Endothelial cell of umbilical vein (primary cell): ENCODE results near the gene PLEKHA7. TPM values are rescaled to one million over a fixed set of nuclear protein-coding genes. Genes with fewer than 3 reads are reported as not detected.

Experiments used
- BruUV-seq: library from RNA; stranded (reverse); fragments of 400-500 nt; replicated peaks from 2 replicates; lab custom pipeline; 2021; lab: Mats Ljungman, UMichigan
- CTCF ChIA-PET: fragments of 300-600, 350-600 bp; sonication (Branson Sonifier 250); formaldehyde crosslinking; loops from one replicate; lab custom pipeline; 2021; ENCODE audit warnings: antibody characterized with exemption, inconsistent platforms; lab: Charles Lee
- POLR2A ChIA-PET: fragments of 300-600, 350-600 bp; sonication (Branson Sonifier 250); formaldehyde crosslinking; loops from one replicate; lab custom pipeline; 2021; ENCODE audit warnings: antibody characterized with exemption, inconsistent platforms; lab: Charles Lee
- DNase-seq: peaks from one replicate; pipeline ENCODE4 v3.0.0-alpha.2; 2011; ENCODE audit warnings: low read depth, low spot score
- FAIRE-seq: peaks from 2 replicates; lab custom pipeline; 2011; peaks lifted over from hg19 to GRCh38; lab: Jason Lieb, UNC
- H2AFZ ChIP-seq: 2 replicates; pipeline ENCODE4 v1.6.0; 2012; ENCODE audit warnings: low read depth, low read length, control low read depth, inconsistent platforms
- H3K27ac ChIP-seq: 2 replicates; pipeline ENCODE4 v1.5.1; 2011; ENCODE audit warnings: low read depth, mild to moderate bottlenecking, control low read depth, low read length, moderate library complexity; ENCODE audit not compliant: insufficient read depth
- H3K27me3 ChIP-seq, 2 experiments: 2 replicates each; pipeline versions ENCODE4 v1.6.0 to v1.6.1; 2011; ENCODE audit warnings: low read length in 2 of 2, mixed read lengths in 1 of 2; ENCODE audit not compliant: control insufficient read depth in 2 of 2, insufficient read depth in 2 of 2
- H3K36me3 ChIP-seq, 2 experiments: 2 replicates in 1 of 2; 3 replicates in 1 of 2; pipeline ENCODE4 v1.5.1; 2011; ENCODE audit warnings: low read length in 2 of 2, mild to moderate bottlenecking in 1 of 2, moderate library complexity in 1 of 2; ENCODE audit not compliant: control insufficient read depth in 2 of 2, insufficient read depth in 2 of 2; ENCODE audit errors: extremely low read depth in 1 of 2
- H3K4me1 ChIP-seq: 3 replicates; pipeline ENCODE4 v1.5.1; 2011; ENCODE audit warnings: mild to moderate bottlenecking, low read length; ENCODE audit not compliant: control insufficient read depth, insufficient read depth; ENCODE audit errors: extremely low read depth
- H3K4me2 ChIP-seq: 2 replicates; pipeline ENCODE4 v1.6.1; 2011; ENCODE audit warnings: low read length, control low read depth, mixed read lengths; ENCODE audit not compliant: insufficient read depth
- H3K4me3 ChIP-seq, 3 experiments: fragments of 200-600 bp in 1 of 3; sonication (generic), shearing (Covaris generic) in 1 of 3; replicated peaks in 1 of 3; 2 replicates each; pipeline ENCODE4 v1.5.1; 2011 to 2016; ENCODE audit warnings: control low read depth in 3 of 3, low read length in 3 of 3, mild to moderate bottlenecking in 2 of 3, inconsistent platforms in 1 of 3, low read depth in 1 of 3, moderate library complexity in 1 of 3; ENCODE audit not compliant: insufficient read depth in 1 of 3
- H3K79me2 ChIP-seq: 2 replicates; pipeline ENCODE4 v1.6.0; 2012; ENCODE audit warnings: low read length, inconsistent platforms; ENCODE audit not compliant: control insufficient read depth, insufficient read depth
- H3K9ac ChIP-seq: replicated peaks from 2 replicates; pipeline ENCODE3; 2011; ENCODE audit warnings: low read length, control low read depth; ENCODE audit not compliant: insufficient read depth; ENCODE audit errors: extremely low read depth
- H3K9me1 ChIP-seq: replicated peaks from 3 replicates; pipeline ENCODE4 v1.6.0; 2011; ENCODE audit warnings: mild to moderate bottlenecking, low read length; ENCODE audit not compliant: control insufficient read depth, insufficient read depth; ENCODE audit errors: extremely low read depth
- H3K9me3 ChIP-seq: replicated peaks from 2 replicates; pipeline ENCODE4 v1.5.1; 2012; ENCODE audit warnings: low read length, inconsistent platforms; ENCODE audit not compliant: control insufficient read depth, insufficient read depth
- H4K20me1 ChIP-seq: replicated peaks from 2 replicates; pipeline ENCODE3; 2011; ENCODE audit warnings: mild to moderate bottlenecking, low read length; ENCODE audit not compliant: control insufficient read depth, insufficient read depth; ENCODE audit errors: extremely low read depth
- EZH2 ChIP-seq: IDR thresholded peaks from 2 replicates; pipeline ENCODE4 v1.6.1; 2012; ENCODE audit warnings: borderline replicate concordance, low read depth, mild to moderate bottlenecking, moderate library complexity, low read length, inconsistent platforms; ENCODE audit not compliant: severe bottlenecking
- FOS ChIP-seq: IDR thresholded peaks from 2 replicates; pipeline ENCODE4 v1.6.1; 2011; ENCODE audit warnings: mild to moderate bottlenecking, low read length, moderate library complexity, borderline replicate concordance; ENCODE audit not compliant: insufficient read depth
- GATA2 ChIP-seq: IDR thresholded peaks from 2 replicates; pipeline ENCODE4 v1.7.0; 2011; ENCODE audit warnings: low read depth, mild to moderate bottlenecking, moderate library complexity, mixed read lengths, low read length; ENCODE audit not compliant: insufficient read length, insufficient read depth
- JUN ChIP-seq: IDR thresholded peaks from 2 replicates; pipeline ENCODE4 v1.6.1; 2011; ENCODE audit warnings: borderline replicate concordance, low read depth; ENCODE audit not compliant: insufficient read length, insufficient read depth
- MAX ChIP-seq: IDR thresholded peaks from 2 replicates; pipeline ENCODE4 v1.6.1; 2011; ENCODE audit not compliant: insufficient read depth, insufficient read length
- MYC ChIP-seq: IDR thresholded peaks from one replicate; pipeline ENCODE4 v1.6.1; 2011; ENCODE audit warnings: mild to moderate bottlenecking, low read depth, low read length
- POLR2A ChIP-seq: IDR thresholded peaks from 2 replicates; pipeline ENCODE4 v1.6.1; 2012; ENCODE audit warnings: low read depth, mild to moderate bottlenecking, control low read depth, low read length
- POLR2AphosphoS5 ChIP-seq: IDR thresholded peaks from 2 replicates; pipeline ENCODE4 v1.6.1; 2012; ENCODE audit warnings: low read depth, mild to moderate bottlenecking, control low read depth, low read length, moderate library complexity; ENCODE audit not compliant: insufficient read depth
- dilution Hi-C: fragments of 300-500 bp; cut with MboI; formaldehyde crosslinking; loops from one replicate; pipeline ENCODE4 v1.15.0; 2019; ENCODE audit warnings: low sequenced_read_pairs; ENCODE audit not compliant: extremely low pct_ligation_motif_present
- intact Hi-C: fragments of 100-400 bp; cut with micrococcal nuclease; formaldehyde crosslinking; loops from one replicate; pipeline ENCODE4 v1.10.0; 2022
- polyA plus RNA-seq, 4 experiments: library from polyadenylated mRNA; depleted of rRNA in 3 of 4; stranded (reverse) in 3 of 4; unstranded in 1 of 4; fragments of >200 nt; gene quantifications; 2 replicates each; pipeline versions ENCODE4 v1.2.1 to v1.2.3, GENCODE V29; 2011 to 2012; ENCODE audit warnings: missing spikeins in 1 of 4
- total RNA-seq: library from RNA; stranded (reverse); gene quantifications from 2 replicates; pipeline ENCODE4 v1.2.3, GENCODE V29; 2021
- TF ChIP-seq, protein P1 (sequence below), 2 donors: IDR thresholded peaks; 1 replicate in 1 of 2; 2 replicates in 1 of 2; pipeline ENCODE4 v1.5.1; 2011; ENCODE audit warnings: low read length in 2 of 2, mild to moderate bottlenecking in 2 of 2, moderate library complexity in 2 of 2, control low read depth in 1 of 2, inconsistent platforms in 1 of 2, low read depth in 1 of 2; ENCODE audit not compliant: insufficient read depth in 1 of 2; ENCODE audit errors: extremely low read depth in 1 of 2

PLEKHA7 gene
- total and polyA plus RNA-seq, 2 donors (not counting 3 experiments of a cell fraction or from before 2014, with no cell fraction given): 1.7 to 3.8 TPM

DNA sequence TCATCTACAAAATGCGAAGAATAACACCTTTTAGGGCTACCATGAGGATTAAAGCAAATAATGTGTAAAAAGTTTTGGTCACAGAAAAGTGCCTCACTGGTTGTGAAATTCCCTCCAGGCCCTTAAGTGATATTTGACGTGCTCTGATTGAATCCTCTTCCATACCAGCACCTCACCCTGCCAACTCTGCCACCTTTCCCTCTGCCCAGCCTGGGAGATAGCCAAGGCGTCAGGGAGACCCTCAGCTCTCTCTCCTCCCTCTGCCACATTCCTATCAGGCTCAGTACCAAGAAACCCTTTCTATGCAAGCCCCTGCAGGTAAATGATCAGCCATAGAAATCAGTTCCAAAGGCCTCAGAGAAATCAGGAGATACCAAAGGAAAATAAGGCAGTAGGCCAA lies 21.4 kb downstream of the PLEKHA7 start:
- dilution Hi-C loops (no loop called here), intact Hi-C loops (no loop called here)
- Histone ChIP-seq H2AFZ (no peak overlapping the region), H3K27me3 (no peaks in the 10 kb centered on the region), H3K4me3 (no peak overlapping the region), H3K9me3 (no peaks in the 10 kb centered on the region), H3K79me2 (no peaks in the 10 kb centered on the region), H3K36me3 (no peaks in the 10 kb centered on the region), H4K20me1 (no peaks in the 10 kb centered on the region), H3K4me1 (no peaks in the 10 kb centered on the region), H3K9me1 (no peaks in the 10 kb centered on the region), H3K4me2 (no peak overlapping the region), H3K27ac (no peak overlapping the region), H3K9ac (no peak overlapping the region)
- POLR2A ChIA-PET: no interaction called here
- no TSS peak for BruUV-seq
- TF ChIP-seq JUN (no peak), MAX (no peak), POLR2AphosphoS5 (no peak), POLR2A (no peak), MYC (no peak), FOS (no peak), EZH2 (no peak), GATA2 (no peak)
- TF ChIP-seq, protein P1, sequence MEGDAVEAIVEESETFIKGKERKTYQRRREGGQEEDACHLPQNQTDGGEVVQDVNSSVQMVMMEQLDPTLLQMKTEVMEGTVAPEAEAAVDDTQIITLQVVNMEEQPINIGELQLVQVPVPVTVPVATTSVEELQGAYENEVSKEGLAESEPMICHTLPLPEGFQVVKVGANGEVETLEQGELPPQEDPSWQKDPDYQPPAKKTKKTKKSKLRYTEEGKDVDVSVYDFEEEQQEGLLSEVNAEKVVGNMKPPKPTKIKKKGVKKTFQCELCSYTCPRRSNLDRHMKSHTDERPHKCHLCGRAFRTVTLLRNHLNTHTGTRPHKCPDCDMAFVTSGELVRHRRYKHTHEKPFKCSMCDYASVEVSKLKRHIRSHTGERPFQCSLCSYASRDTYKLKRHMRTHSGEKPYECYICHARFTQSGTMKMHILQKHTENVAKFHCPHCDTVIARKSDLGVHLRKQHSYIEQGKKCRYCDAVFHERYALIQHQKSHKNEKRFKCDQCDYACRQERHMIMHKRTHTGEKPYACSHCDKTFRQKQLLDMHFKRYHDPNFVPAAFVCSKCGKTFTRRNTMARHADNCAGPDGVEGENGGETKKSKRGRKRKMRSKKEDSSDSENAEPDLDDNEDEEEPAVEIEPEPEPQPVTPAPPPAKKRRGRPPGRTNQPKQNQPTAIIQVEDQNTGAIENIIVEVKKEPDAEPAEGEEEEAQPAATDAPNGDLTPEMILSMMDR (IDR thresholded peaks at IDR 0.05; ENCODE audit: extremely low read depth in 1 of 2, insufficient read depth in 1 of 2, low read depth in 1 of 2, low read length in 2 of 2): no peak
- FAIRE-seq (no peak), DNase-seq (no peak)
- CTCF ChIA-PET: no interaction called here
